GM12801 (cell line): Measurements from ENCODE around the gene ENPP1.

ENCODE experiments used
- CTCF ChIP-seq: IDR thresholded peaks from one replicate; pipeline ENCODE4 v1.5.1; 2011; ENCODE audit warnings: control low read depth; ENCODE audit not compliant: insufficient read length; ENCODE audit errors: extremely low read depth

ENPP1 gene

GRCh38 chr6:131831392-131831791, 23.6 kb downstream of the ENPP1 start:
- no peak for TF ChIP-seq CTCF

GRCh38 chr6:131831886-131832285, 24.1 kb downstream of the ENPP1 start:
- no peak for TF ChIP-seq CTCF

DNA sequence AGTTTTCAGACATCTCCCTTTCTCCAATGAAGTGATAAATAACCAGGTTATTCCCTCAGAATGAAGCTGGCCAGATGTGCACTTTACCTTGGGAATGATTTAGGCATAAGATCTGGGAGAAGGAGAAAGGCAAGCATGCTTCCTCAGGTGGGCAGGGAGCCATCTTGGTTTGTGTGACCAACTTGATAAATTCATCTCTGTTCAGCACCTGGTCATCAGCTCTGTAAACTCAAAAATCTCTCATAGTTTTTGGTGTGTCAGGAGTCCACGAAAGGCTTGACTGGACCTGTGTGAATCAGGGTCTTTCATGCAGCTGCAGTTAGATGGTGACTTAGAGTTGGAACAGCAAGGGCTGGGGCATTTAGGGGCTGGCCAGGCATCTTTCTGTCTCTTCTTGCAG, 24.5 kb downstream of the ENPP1 start:
- no peak for TF ChIP-seq CTCF

- TF ChIP-seq CTCF, result no peak
Measured at GRCh38 chr6:131838051-131838450, 30.2 kb downstream of the ENPP1 start.

DNA sequence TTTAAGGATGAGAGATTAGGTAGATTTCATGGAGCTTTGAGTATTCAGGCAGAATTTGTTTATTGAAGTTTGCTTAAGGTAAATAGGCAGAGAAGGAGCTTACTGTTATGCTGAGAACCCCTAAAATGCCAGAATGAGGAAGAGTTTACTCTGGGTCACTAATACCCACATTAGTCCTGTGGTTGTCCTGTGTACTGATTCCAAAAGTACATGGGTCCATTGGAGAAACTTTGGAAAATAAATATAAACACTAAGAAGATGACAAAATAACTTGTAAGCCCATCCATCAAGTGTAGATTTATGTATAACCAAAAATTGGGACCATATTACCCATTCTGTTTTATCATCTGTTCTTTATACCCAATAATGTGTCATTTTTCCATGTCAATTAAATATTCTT, 31.6 kb downstream of the ENPP1 start:
- no peak for TF ChIP-seq CTCF

DNA sequence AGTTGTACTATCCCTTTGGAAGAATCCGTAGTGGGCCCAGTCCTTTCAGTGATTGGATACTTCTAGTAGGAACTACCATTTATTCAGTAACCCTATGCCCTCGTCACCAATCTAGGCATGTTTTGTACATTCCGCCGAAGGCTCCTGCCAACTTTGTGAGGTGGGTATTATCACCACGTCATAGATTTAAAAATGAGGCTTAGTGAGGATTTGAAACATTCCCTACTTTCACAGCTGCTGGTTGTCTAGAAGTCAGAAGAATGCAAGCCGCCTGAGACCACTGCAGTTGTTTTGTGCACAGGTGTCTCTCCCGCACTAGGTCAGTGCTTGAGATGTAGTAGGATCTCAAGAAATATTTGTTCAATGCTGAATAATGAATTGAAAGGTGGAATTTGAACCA, 32.6 kb downstream of the ENPP1 start:
- TF ChIP-seq CTCF, result no peak

DNA sequence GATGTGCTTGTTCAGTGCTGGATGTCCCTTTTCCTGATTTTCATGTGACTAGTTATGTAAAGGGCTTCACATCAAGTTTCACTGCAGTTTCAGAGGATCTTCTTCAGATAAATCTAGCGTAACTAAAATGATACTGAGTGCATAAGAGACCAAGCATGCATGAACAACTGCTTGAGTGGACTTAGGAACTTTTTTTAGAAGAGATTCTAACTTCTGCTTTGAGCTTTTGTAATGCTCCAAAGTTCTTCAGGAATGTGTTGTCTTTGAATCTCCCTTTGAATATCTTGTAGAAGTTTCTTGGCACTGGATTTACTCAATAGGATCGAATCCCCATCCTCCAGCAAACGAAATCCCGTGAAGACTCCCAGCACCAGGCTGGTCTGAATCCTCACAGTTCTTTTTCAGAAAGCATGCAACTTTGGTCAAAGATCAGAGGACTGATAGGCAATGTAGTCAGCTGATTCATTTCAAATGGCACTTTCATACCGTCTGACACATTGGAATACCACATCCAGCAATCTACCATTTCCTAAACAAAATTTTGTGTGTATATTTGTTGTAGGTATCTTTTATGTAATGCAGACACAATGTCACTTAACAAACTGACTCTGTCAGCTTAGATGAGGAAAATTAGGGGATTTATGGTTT, 33.2 kb downstream of the ENPP1 start:
- TF ChIP-seq CTCF, result no peak

- TF ChIP-seq CTCF, result no peak
Measured at GRCh38 chr6:131843768-131844167, 35.9 kb downstream of the ENPP1 start.
